ENCODE data around the gene SPO11.

DNA sequence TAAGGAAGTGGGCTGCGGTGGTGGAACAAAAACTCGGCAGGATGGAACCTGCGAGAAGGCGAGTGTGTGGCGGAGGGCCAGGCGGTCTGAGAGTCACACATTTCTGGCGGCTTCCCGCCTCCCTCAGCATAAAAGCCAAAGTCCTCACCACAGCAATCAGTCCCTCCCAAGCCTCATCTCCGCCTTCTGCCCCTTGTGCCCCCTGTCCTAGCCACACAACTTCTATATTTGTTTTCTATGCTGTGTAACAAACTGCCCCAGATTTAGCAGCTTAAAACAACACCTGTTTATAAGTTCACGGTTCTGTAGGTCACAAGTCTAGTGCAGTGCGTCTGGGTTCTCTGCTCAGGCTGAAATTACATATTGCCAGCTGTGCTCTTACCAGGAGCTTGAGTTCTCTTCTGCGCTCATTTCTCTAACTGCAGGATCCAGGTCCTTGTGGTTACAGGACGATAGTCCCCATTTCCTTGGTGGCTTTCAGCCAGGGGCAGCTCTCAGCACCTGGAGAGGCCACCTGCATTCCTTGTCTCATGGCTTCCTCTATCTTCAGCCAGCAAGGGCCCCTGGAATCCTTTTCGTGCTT lies 11.7 kb upstream of the SPO11 start:
- TF ChIP-seq POLR2A (IDR thresholded peaks at IDR 0.05): no peak
- TF ChIP-seq, protein P1, sequence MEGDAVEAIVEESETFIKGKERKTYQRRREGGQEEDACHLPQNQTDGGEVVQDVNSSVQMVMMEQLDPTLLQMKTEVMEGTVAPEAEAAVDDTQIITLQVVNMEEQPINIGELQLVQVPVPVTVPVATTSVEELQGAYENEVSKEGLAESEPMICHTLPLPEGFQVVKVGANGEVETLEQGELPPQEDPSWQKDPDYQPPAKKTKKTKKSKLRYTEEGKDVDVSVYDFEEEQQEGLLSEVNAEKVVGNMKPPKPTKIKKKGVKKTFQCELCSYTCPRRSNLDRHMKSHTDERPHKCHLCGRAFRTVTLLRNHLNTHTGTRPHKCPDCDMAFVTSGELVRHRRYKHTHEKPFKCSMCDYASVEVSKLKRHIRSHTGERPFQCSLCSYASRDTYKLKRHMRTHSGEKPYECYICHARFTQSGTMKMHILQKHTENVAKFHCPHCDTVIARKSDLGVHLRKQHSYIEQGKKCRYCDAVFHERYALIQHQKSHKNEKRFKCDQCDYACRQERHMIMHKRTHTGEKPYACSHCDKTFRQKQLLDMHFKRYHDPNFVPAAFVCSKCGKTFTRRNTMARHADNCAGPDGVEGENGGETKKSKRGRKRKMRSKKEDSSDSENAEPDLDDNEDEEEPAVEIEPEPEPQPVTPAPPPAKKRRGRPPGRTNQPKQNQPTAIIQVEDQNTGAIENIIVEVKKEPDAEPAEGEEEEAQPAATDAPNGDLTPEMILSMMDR (IDR thresholded peaks at IDR 0.05): no peak

Measured in right lobe of liver (tissue), 4 donors.